ENCODE measurements around the gene NR1H2. TPM values are rescaled to one million over a fixed set of nuclear protein-coding genes. Genes with fewer than 3 reads are reported as not detected.
A peak's percentile ranks its signal among the peaks of the same experiment; 100 is the strongest.

NR1H2 gene
- total and polyA plus RNA-seq, 10 of the 15 experiments (the other 5 are each of a cell fraction or from before 2014, with no cell fraction given), result 0.05 to 54.2 (median 35.1) TPM

GRCh38 chr19:50365434-50366306, 10.6 kb upstream of the NR1H2 start, which contains the start of gene NAPSA (continued):
- TF ChIP-seq, protein P1, sequence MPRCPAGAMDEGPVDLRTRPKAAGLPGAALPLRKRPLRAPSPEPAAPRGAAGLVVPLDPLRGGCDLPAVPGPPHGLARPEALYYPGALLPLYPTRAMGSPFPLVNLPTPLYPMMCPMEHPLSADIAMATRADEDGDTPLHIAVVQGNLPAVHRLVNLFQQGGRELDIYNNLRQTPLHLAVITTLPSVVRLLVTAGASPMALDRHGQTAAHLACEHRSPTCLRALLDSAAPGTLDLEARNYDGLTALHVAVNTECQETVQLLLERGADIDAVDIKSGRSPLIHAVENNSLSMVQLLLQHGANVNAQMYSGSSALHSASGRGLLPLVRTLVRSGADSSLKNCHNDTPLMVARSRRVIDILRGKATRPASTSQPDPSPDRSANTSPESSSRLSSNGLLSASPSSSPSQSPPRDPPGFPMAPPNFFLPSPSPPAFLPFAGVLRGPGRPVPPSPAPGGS (IDR thresholded peaks at IDR 0.05; ENCODE audit: borderline replicate concordance, insufficient read depth, low read depth, low read length, poor library complexity, severe bottlenecking), result no peak
- TF ChIP-seq GATAD2B (conservative IDR thresholded peaks at IDR 0.05; ENCODE audit: low read depth), result 0 out of 2 replicates have a peak, but pooled peaks have one; percentile 57
- TF ChIP-seq RUNX3 (IDR thresholded peaks at IDR 0.05; ENCODE audit: low read length), result peak; percentile 89
- peak; percentile 40; the same call in 1 of the 2 replicates for TF ChIP-seq EED (IDR thresholded peaks at IDR 0.05; ENCODE audit: low read depth)
- TF ChIP-seq, protein P2, sequence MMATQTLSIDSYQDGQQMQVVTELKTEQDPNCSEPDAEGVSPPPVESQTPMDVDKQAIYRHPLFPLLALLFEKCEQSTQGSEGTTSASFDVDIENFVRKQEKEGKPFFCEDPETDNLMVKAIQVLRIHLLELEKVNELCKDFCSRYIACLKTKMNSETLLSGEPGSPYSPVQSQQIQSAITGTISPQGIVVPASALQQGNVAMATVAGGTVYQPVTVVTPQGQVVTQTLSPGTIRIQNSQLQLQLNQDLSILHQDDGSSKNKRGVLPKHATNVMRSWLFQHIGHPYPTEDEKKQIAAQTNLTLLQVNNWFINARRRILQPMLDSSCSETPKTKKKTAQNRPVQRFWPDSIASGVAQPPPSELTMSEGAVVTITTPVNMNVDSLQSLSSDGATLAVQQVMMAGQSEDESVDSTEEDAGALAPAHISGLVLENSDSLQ (IDR thresholded peaks at IDR 0.05), result peak; percentile 21; the same call in 1 of the 2 replicates
- TF ChIP-seq CREB1 (IDR thresholded peaks at IDR 0.05; ENCODE audit: low read depth), result peak; percentile 16; the same call in 1 of the 2 replicates

Data from GM12878 (cell line).